IMR-90 (cell line): ENCODE measurements around the gene ZNF579.

Experiments
- CTCF ChIP-seq: conservative IDR thresholded peaks from 2 replicates; pipeline ENCODE4 v1.5.1; 2012; ENCODE audit warnings: mild to moderate bottlenecking, low read depth, low read length, improper control_type of control experiment
- ELK1 ChIP-seq: fragments of 150-350 bp; IDR thresholded peaks from 2 replicates; pipeline ENCODE4 v1.6.1; 2016; ENCODE audit warnings: low read depth, mild to moderate bottlenecking, low read length, moderate library complexity, borderline replicate concordance
- MAFK ChIP-seq: IDR thresholded peaks from 2 replicates; pipeline ENCODE4 v1.6.1; 2012; ENCODE audit warnings: low read depth, low read length, improper control_type of control experiment
- MAZ ChIP-seq: IDR thresholded peaks from 2 replicates; pipeline ENCODE4 v1.6.1; 2012; ENCODE audit warnings: low read depth, mild to moderate bottlenecking, low read length, improper control_type of control experiment, moderate library complexity, borderline replicate concordance
- POLR2A ChIP-seq: IDR thresholded peaks from 2 replicates; pipeline ENCODE4 v1.6.1; 2012; ENCODE audit warnings: mild to moderate bottlenecking, low read depth, low read length
- RAD21 ChIP-seq: IDR thresholded peaks from 2 replicates; pipeline ENCODE4 v1.6.1; 2012; ENCODE audit warnings: low read length, improper control_type of control experiment
- RCOR1 ChIP-seq: IDR thresholded peaks from 2 replicates; pipeline ENCODE4 v1.6.1; 2012; ENCODE audit warnings: mild to moderate bottlenecking, low read length, improper control_type of control experiment; ENCODE audit not compliant: insufficient replicate concordance
- RFX5 ChIP-seq: IDR thresholded peaks from 2 replicates; pipeline ENCODE4 v1.8.0; 2012; ENCODE audit warnings: low read depth, mild to moderate bottlenecking, low read length, moderate library complexity

GRCh38 chr19:55605207-55605636 lies 24.6 kb upstream of the ZNF579 start:
- TF ChIP-seq CTCF (no peak), POLR2A (peak; percentile 48), ELK1 (no peak), MAFK (no peak), RAD21 (no peak), RFX5 (no peak; the same call in 1 of the 2 replicates), MAZ (peak; percentile 79; the same call in 1 of the 2 replicates), RCOR1 (no peak)
